HG03432 (cell line): ENCODE data around the gene TMEM117.

Experiments used
- ATAC-seq: cut with Tn5 transposase; IDR thresholded peaks from one replicate; pipeline ENCODE4 v1.9.1; 2021; ENCODE audit warnings: mild to moderate bottlenecking, moderate library complexity; ENCODE audit not compliant: unreplicated experiment

Gene TMEM117

GRCh38 chr12:43882578-43883178 is 46.8 kb downstream of the TMEM117 start:
- ATAC-seq, result peak; percentile 92

- ATAC-seq, result no peak
These were observed 47.4 kb downstream of the TMEM117 start for GRCh38 chr12:43883311-43883710.

DNA sequence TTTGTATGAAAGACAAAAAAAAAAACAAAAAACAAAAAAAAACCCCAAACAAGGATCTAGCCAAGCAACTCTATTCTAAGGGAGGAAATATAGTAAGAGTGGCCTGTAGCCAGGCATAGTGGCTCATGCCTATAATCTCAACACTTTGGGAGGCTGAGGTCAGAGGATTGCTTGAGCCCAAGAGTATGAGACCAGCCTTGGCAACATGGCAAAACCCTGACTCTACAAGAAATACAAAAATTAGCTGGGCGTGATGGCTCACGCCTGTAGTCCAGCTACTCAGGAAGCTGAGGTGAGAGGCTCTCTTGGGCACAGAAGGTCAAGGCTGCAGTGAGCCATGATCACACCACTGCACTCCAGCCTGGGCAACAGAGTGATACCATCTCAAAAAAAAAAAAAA is 47.9 kb downstream of the TMEM117 start:
- ATAC-seq, result no peak

GRCh38 chr12:43884683-43885410 is 49.0 kb downstream of the TMEM117 start:
- no peak for ATAC-seq

DNA sequence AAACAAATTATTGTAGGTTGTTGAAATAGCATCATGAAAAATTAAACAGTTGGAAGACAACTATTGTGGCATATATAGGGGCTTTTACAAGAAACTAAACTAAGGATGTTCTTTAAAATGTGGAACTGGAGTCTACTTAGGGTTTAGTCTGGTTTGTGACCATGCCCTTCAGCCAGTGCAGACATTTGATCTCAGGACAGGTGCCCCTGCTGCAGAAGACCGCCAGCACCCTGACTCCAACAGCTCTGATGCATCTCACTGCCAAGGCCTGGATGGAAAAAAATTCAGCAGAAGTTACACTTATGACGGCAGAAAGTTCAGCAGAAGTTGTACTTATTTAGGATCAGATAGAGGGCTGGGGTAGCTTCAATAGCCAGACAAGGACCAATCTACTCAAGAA is 51.5 kb downstream of the TMEM117 start:
- ATAC-seq, result no peak

DNA sequence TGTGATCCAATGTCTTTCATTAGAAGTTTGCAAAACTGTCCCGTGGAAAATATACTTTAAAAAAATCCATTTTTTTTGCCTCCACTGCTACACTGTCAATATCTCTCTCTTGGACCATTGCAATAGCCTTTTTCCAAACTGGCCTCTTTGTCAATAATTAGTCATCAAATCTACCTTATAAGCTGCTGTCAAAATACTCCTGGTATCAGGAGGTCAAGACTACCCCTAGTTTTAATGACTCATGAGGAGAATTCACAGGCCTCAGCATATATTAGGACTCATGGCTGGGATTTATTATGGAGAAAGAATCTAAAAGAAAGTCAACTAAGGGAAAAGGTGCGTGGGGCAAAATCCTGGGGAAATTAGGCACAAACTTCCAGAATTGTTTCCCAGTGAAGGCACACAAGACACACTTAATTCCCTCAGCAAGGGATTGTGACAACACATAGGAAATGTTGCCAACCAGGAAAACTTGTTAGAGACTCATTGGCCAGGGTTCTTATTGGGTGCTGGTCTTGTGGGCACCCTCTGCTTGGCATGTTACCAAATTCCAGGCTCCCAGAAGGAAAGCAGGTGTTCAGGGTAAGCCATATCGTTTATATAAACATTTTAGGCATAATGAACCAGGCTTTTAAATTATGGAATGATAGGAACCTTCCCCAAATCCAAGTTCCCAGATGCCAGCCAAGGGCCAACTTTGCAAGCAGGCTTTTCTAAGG is 56.1 kb downstream of the TMEM117 start:
- no peak for ATAC-seq

DNA sequence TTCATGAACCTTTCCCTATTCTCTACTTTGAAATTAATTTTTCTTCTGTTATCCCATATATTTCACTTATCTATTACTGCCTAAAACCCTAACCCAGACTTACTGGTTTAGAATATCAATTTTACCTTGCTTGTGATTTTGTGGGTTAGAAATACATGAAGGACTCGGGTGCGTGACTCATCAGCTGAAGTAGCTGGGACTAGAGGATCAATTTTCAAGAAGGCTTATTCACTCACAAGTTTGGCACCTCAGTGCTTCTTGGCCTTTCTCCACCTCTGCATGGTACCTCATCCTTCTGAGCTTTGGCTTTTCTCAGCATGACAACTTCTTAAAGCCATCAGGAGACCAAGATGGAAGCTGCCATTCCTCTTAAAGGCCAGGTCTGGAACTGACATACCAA is 57.8 kb downstream of the TMEM117 start:
- ATAC-seq, result no peak

GRCh38 chr12:43895580-43896206 is 59.8 kb downstream of the TMEM117 start:
- no peak for ATAC-seq

GRCh38 chr12:43896496-43896895 is 60.6 kb downstream of the TMEM117 start:
- ATAC-seq, result no peak

DNA sequence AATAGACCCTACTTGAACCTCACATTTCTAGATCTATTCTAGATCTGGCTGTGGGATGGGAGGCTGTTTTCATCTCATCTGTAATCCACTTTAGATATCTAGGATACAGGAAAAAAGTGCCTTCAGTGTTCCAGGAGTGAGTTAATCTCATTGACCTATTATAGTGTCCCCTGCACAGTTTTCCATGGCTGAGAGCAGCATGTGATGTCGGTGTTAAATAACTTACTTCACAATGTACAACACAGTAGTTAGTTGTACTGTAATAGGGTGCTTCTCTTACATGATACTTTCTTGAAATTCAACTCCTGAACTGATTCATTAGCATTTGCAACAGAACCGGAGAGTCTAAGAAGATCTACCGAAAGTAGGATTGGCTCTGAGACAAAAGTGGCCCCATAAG is 62.6 kb downstream of the TMEM117 start:
- no peak for ATAC-seq

GRCh38 chr12:43899574-43899973 is 63.7 kb downstream of the TMEM117 start:
- ATAC-seq, result no peak

DNA sequence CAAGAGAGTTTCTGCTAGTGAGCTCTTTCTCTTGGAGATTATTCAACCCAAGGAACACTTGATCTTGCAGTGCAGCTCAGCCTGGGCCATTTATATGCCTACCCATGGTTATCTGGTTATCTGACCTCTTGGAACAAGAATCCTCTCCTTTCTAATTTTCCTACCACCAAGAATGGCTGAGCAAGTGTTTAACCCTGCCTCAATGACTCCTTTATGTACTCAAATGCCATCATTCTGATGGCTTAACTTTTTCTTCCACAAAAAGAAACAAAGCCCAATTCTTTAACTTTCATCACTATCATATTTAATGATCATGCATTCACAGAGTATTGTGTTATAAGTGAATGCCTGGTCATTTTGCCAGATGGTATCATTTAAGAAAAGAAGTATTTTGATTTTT is 67.8 kb downstream of the TMEM117 start:
- no peak for ATAC-seq

DNA sequence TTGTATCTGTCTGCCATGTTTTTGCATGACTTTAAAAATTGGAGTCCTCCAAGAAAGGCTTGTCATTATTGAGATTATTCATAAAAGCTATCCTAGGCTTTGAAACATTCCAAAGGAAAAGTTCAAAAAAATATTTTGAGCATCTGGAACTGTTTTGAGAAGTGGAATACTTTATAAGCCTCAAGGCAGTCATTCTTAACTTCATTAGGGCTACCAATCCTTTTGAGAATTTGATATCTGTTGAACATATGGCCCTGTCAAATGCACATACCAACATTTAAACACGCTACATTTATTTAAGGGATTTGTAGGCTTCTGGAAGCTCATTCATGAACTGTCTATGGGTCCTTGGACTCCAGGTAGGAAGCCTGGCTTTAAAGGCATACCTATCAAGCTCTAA is 77.0 kb downstream of the TMEM117 start:
- ATAC-seq, result no peak

GRCh38 chr12:43914391-43914790 is 78.5 kb downstream of the TMEM117 start:
- no peak for ATAC-seq

GRCh38 chr12:43914923-43915468 is 79.1 kb downstream of the TMEM117 start:
- ATAC-seq, result no peak

DNA sequence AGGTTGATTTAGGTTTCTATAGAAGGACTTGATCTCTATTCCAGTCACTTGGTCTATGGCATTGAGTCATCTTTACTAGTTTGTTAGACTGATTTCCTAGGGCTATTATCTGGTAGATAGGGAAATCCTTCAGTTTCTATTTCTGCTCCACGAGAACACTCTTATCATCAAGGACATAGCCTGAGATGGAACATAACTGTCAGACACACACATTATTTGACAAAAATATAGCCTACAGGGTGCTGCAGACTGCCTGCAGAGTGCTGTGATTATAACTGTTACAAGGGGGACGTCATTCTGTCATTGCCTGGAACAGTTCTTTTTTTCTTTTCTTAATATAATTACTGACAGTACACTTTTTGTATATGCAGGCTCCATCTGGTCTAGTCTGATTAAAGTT is 82.0 kb downstream of the TMEM117 start:
- no peak for ATAC-seq

DNA sequence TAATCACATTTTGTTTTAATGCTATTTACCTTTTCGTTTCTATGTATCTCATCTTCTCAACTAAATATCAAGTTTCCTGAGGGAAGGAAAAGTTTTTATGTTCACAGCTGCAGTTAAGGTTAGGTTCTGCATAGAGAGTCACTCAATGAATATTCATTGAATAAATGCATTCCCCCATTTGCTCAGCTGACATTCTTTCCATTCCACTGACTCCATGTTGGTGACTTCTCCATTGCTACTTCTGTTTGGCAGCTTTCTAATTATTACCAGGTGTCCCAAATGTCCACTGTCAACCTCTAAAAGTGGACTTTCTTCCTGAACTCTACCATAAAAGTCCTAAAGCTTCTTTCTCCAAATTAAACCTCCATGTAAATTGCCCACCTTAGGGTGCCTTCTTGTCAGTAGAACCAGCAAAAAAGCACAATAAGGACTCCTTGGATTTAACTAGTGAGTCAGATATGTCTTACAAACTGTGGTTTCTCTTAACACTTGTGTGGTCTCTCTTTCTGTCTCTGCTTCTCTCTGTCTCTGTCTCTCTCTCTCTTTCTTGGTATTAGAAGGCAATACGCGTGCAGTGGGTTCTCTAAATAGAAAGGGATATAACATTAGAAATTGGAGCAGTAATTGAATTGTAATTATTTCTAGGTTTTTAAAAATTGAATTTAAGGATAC is 85.9 kb downstream of the TMEM117 start:
- ATAC-seq, result no peak

DNA sequence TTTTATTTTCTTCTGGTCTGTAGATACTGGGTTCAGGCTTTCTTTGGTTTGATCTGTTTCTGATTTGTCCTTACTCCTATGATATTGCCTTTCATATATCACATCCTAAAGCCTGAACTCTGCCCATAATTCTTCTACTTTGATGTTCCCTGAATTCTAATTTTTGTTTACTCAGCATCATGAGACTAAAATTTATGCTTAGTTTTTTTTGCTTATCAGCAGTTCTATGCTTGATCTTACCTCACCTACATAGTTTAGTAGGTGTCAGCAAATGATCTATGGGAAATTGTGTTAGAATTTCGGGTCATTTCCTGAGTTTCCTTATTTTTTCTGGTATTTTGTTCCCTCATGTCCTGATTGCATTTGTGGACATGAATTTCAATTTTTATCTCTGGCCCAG is 94.2 kb downstream of the TMEM117 start:
- no peak for ATAC-seq

DNA sequence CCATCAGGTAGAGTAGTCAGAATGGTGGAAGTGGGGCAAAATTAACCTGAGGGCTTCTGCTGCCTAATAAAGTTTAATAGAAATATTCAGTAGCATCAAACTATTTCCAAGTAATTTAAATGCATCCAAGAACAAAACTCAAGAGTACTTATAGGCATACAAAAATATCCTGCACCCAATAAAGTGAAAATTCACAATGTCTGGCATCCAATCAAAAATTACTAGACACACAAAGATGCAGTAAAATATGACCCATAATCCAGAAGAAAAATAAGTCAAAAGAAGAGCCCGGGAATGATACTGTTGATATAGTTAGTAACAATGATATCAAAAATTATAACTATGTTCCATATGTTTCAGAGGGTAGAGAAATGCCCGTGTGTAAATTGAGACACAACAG is 95.3 kb downstream of the TMEM117 start:
- no peak for ATAC-seq

DNA sequence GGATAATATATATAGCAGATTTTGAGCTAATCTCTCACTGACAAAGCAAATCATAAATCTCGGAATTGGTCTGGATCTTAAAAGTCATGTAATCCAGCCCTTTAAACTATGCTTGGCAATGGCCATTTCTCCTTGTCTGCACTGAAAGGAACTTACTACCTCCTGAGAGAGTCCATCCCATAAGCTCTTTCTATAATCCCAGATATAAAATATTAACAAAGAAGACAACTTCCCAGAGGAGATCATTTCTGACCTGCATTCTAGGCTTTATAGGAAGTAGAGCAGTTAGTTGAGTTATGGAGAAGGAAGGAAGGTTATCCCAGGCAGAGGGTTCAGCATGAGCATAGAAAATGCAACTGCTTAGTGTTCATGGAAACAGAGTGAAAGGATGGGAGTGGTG is 99.7 kb downstream of the TMEM117 start:
- ATAC-seq, result no peak

GRCh38 chr12:43937947-43938346 is 102.1 kb downstream of the TMEM117 start:
- no peak for ATAC-seq
